Adrenal gland (tissue), 12 donors: ENCODE data around the gene PROK1. TPM values are rescaled to one million over a fixed set of nuclear protein-coding genes. Genes with fewer than 3 reads are reported as not detected.
"Not testable (repeated sequence)": the region's sequence is repeated elsewhere in the genome, so short reads cannot be mapped to it uniquely, and the experiment has no call there.

Experiments used
- DNase-seq, 7 donors: peaks; one replicate each; pipeline ENCODE4 v3.0.0-alpha.2; 2019 to 2020
- H3K27ac ChIP-seq, 5 donors: fragments of 200-600 bp; sonication (generic) in 4 of 5; 1 replicate in 3 of 5; 2 replicates in 2 of 5; pipeline versions ENCODE4 v1.5.1 to v1.8.0; 2016 to 2020; ENCODE audit warnings: mild to moderate bottlenecking in 1 of 5
- H3K27me3 ChIP-seq: fragments of 200-600 bp; 2 replicates; pipeline ENCODE4 v1.8.0; 2021
- H3K36me3 ChIP-seq, 2 donors: fragments of 200-600 bp; replicated peaks in 1 of 2; 1 replicate in 1 of 2; 2 replicates in 1 of 2; pipeline versions ENCODE4 v1.5.1 to v1.8.0; 2018 to 2022
- H3K4me1 ChIP-seq, 2 donors: fragments of 200-600 bp; replicated peaks in 1 of 2; 1 replicate in 1 of 2; 2 replicates in 1 of 2; pipeline versions ENCODE4 v1.5.1 to v1.8.0; 2018 to 2021
- H3K4me3 ChIP-seq, 4 donors: fragments of 200-600 bp; sonication (generic) in 3 of 4; one replicate each; pipeline ENCODE4 v1.5.1; 2016 to 2018
- H3K9me3 ChIP-seq, 3 donors: fragments of 200-600 bp; sonication (generic) in 1 of 3; replicated peaks in 1 of 3; 1 replicate in 2 of 3; 2 replicates in 1 of 3; pipeline versions ENCODE4 v1.5.1 to v1.8.0; 2016 to 2021
- POLR2A ChIP-seq, 2 donors: fragments of 450-650 bp; IDR thresholded peaks; one replicate each; pipeline ENCODE4 v1.6.1; 2017; ENCODE audit warnings: antibody characterized with exemption in 2 of 2, mild to moderate bottlenecking in 2 of 2, moderate library complexity in 1 of 2
- WGBS, 4 donors: extraction: QIAGEN DNeasy Blood & Tissue Kit in 2 of 4; methylation state at CpG; one replicate each; pipeline versions ENCODE4 v1.1.5 to v1.1.7; 2013 to 2017; 5-methylcytosine and 5-hydroxymethylcytosine counted together
- intact Hi-C, 2 donors: fragments of 100-400 bp; cut with DNase I; formaldehyde crosslinking; loops; one replicate each; pipeline versions ENCODE4 v1.14.1 to v1.15.0; 2022 to 2023
- polyA plus RNA-seq, 3 donors: library from polyadenylated mRNA; stranded (reverse); fragments of 200-250 nt in 2 of 3; fragments of 350-450 nt in 1 of 3; fragmentation: Illumina TruSeq in 1 of 3; extraction: RNeasy Lipid Tissue Mini Kit (QIAGEN cat#74804) in 1 of 3; gene quantifications; one replicate each; pipeline ENCODE4 v1.2.3, GENCODE V29; 2013 to 2014
- total RNA-seq, 9 donors: library from RNA; depleted of rRNA in 4 of 9; stranded (reverse); fragments of >200 nt in 4 of 9; fragments of 120-200 nt in 1 of 9; fragmentation: NEBNext Ultra II Directional in 1 of 9; extraction: Animal tissue kit (Norgen Biotek cat#: 25700) in 1 of 9; gene quantifications; one replicate each; pipeline versions ENCODE4 v1.1.0 to v1.2.4, GENCODE V29; 2013 to 2023
- TF ChIP-seq, protein P1 (sequence below), 6 experiments: fragments of 450-650 bp in 4 of 6; fragments of 200-600 bp in 2 of 6; sonication (generic) in 1 of 6; IDR thresholded peaks; 1 replicate in 5 of 6; 2 replicates in 1 of 6; pipeline versions ENCODE4 v1.5.1 to v1.8.0; 2016 to 2021; ENCODE audit warnings: antibody characterized with exemption in 6 of 6, mild to moderate bottlenecking in 2 of 6, moderate library complexity in 1 of 6
- donor health status: healthy with polysubstance abuse.
- donor health status: Bipolar disorder and iron deficiency.
- donor health status: DM: yes; HTN: yes; CAD: no.
- donor health status: DM: no; HTN: no; CAD: no.
- donor health status: DM: no; HTN: no; CAD: no.
- donor health status: DM: yes; HTN: yes; CAD: no.

The PROK1 gene
- total and polyA plus RNA-seq, 12 donors, result 0.76 to 12.9 (median 5.0) TPM; not detected in 1

DNA sequence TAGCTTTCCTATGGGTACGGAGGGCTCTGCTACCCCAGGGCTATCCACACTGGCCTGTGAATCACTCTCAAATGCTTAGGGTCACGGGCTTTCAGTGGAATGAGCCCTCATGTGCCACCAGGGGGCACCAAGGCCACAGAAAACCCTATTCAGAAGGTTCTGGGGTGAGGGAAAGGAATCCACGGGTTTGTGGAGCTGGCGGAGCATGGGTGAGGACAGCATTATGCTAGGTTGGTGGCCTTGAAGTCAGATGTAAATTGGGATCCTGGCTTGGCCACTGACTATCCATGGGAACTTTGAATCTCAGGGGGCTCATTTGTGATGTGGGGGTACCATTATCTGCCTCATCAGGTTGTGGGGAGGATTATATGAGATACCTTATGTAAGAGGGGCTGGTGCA lies 38.4 kb upstream of the PROK1 start:
- no peaks in the 10 kb centered on the region for H3K27me3 ChIP-seq
- no peaks in the 10 kb centered on the region for H3K9me3 ChIP-seq
- intact Hi-C loops, result loop anchor here (5.0 to 10.0 kb wide), 2 partner anchors 50 to 82 kb away; no protein-coding TSS in a partner anchor
- DNase-seq, result peak; percentile 78 to 93 (median 87)
- TF ChIP-seq, protein P1, sequence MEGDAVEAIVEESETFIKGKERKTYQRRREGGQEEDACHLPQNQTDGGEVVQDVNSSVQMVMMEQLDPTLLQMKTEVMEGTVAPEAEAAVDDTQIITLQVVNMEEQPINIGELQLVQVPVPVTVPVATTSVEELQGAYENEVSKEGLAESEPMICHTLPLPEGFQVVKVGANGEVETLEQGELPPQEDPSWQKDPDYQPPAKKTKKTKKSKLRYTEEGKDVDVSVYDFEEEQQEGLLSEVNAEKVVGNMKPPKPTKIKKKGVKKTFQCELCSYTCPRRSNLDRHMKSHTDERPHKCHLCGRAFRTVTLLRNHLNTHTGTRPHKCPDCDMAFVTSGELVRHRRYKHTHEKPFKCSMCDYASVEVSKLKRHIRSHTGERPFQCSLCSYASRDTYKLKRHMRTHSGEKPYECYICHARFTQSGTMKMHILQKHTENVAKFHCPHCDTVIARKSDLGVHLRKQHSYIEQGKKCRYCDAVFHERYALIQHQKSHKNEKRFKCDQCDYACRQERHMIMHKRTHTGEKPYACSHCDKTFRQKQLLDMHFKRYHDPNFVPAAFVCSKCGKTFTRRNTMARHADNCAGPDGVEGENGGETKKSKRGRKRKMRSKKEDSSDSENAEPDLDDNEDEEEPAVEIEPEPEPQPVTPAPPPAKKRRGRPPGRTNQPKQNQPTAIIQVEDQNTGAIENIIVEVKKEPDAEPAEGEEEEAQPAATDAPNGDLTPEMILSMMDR (IDR thresholded peaks at IDR 0.05), result peak; percentile 79 to 97 (median 91)
- no peak for TF ChIP-seq POLR2A (IDR thresholded peaks at IDR 0.05)
- 11 to 20% (median 15%) methylated on average over 4 of the region's 4 CpGs for WGBS, 4 donors
- no peak overlapping the region for H3K4me3 ChIP-seq
- H3K4me1 ChIP-seq, result peaks cover 0 to 8% of the 10 kb centered on the region in 2 donors
- H3K27ac ChIP-seq, result peak overlapping the region in 2 of 5 donors; percentile 4 to 46
- no peaks in the 10 kb centered on the region for H3K36me3 ChIP-seq

DNA sequence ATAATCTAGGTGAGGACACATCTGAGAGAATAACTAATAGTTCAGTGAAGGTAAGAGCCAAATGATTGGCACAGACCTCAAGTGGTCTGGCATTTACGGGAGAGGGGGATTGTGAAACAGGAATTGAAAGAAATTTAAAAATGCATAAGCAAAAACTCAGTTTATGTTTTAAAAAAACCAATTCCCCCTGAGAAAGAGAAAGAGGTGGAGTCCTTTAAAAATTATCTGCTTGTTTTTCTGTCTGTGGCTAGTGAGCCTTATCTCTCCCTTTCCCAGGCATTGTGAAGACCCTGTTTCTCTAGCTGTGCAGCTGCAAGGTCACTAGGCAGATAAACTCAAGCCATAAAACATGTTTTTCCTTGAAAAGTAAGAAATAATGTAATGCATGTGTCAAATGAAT lies 37.9 kb upstream of the PROK1 start:
- H3K36me3 ChIP-seq, H3K4me3 ChIP-seq, H3K9me3 ChIP-seq, H3K27me3 ChIP-seq, H3K4me1 ChIP-seq, DNase-seq: not testable (repeated sequence)
- intact Hi-C loops, result loop anchor here (5.0 to 10.0 kb wide), 2 partner anchors 49 to 82 kb away; no protein-coding TSS in a partner anchor
- peak overlapping the region in 1 of 5 donors; percentile 46 for H3K27ac ChIP-seq
- 30 to 42% (median 37%) methylated on average over 1 of the region's 1 CpG for WGBS, 4 donors

DNA sequence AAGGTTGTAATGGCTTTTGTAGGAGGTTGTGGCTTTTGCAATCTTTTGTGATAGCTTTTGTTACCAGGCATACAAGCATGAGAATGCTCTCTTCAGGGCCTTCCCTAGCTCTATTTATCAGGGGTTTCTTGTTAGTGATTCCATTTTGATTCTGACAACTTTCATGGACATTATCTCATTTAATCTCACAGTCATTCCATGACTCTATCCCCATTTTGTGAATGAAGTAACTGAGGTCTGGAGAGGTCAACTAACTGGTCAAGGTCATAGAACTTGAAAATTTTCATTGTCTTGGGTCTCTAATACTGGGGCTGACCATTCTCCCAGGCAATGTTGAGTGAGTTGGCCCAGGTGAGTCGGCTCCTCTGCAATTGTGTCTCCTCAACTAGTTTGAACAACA lies 32.2 kb upstream of the PROK1 start:
- TF ChIP-seq, protein P1 (IDR thresholded peaks at IDR 0.05), result no peak
- no peak for TF ChIP-seq POLR2A (IDR thresholded peaks at IDR 0.05)
- no peaks in the 10 kb centered on the region for H3K27me3 ChIP-seq
- no peaks in the 10 kb centered on the region for H3K9me3 ChIP-seq
- no peak for DNase-seq
- H3K27ac ChIP-seq, result no peak overlapping the region
- H3K4me1 ChIP-seq, result peaks cover 0 to 7% of the 10 kb centered on the region in 2 donors
- 80 to 100% (median 90%) methylated on average over 1 of the region's 1 CpG for WGBS, 4 donors
- H3K4me3 ChIP-seq, result no peak overlapping the region
- intact Hi-C loops, result loop anchor here in 1 of 2 donors (10.0 kb wide), 1 partner anchor 76 kb away; no protein-coding TSS in a partner anchor
- no peaks in the 10 kb centered on the region for H3K36me3 ChIP-seq

DNA sequence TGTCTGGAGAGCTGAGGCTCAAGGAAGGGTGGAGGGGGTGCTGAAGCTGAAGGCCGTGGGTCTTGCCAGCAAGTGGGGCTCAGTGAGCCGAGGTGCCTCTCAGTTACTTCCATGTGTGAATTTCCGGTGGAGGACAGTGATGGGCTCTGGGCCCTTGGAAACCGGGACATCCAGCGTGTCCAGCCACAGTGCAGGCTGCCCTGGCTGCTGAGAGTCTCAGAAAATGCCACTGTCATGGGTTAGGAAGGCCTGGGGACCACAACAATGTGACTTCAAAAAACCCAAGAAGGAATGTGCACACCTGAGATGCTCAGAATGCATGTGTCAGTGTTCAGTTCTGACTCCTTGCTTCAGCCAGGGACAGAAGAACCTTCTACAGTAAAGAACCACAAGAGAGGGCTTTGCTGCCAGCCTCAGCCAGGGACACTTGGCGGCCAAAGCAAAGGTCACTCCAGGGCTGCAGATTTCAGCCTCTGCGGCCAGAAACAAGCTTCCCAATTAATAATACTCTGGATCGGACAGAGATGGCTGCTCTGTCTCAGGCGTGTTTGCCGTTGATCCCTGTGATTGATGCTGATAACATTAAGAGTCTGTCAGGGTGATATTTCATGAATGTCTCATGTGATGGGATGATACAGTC lies 30.8 kb upstream of the PROK1 start:
- WGBS, 4 donors, result 59 to 70% (median 66%) methylated on average over 7 to 10 of the region's 10 CpGs
- peak in 3 of 7 donors; percentile 40 to 61 (median 42) for DNase-seq
- Histone ChIP-seq H3K36me3 (no peaks in the 10 kb centered on the region), H3K9me3 (no peaks in the 10 kb centered on the region), H3K4me1 (peaks cover 0 to 7% of the 10 kb centered on the region in 2 donors), H3K27ac (peak overlapping the region in 1 of 5 donors; percentile 68), H3K27me3 (no peaks in the 10 kb centered on the region), H3K4me3 (no peak overlapping the region)
- intact Hi-C loops, result loop anchor here in 1 of 2 donors (5.0 kb wide), 1 partner anchor 37 kb away; no protein-coding TSS in a partner anchor
- no peak for TF ChIP-seq POLR2A (IDR thresholded peaks at IDR 0.05)
- TF ChIP-seq, protein P1 (IDR thresholded peaks at IDR 0.05), result no peak
